NCI-H1694 treated with DMSO at 0.1 percent for 48 hours (cell line): ENCODE measurements around the gene HCK.

ENCODE experiments used
- DNase-seq: peaks from one replicate; lab custom pipeline; 2025; lab: John Stamatoyannopoulos, UW

Gene HCK

GRCh38 chr20:32059189-32059588 lies 7.1 kb downstream of the HCK start:
- DNase-seq: no peak

- DNase-seq: no peak
Measured at GRCh38 chr20:32062776-32063170, 10.7 kb downstream of the HCK start.

GRCh38 chr20:32063695-32064094 lies 11.7 kb downstream of the HCK start:
- DNase-seq: no peak

GRCh38 chr20:32064667-32065066 lies 12.6 kb downstream of the HCK start:
- DNase-seq: no peak

GRCh38 chr20:32067234-32067821 lies 15.3 kb downstream of the HCK start:
- peak; percentile 8 for DNase-seq

- DNase-seq: no peak
Measured at GRCh38 chr20:32068174-32068573, 16.1 kb downstream of the HCK start.

GRCh38 chr20:32069711-32070110 lies 17.7 kb downstream of the HCK start:
- no peak for DNase-seq

- no peak for DNase-seq
Measured at GRCh38 chr20:32070282-32070681, 18.2 kb downstream of the HCK start.

GRCh38 chr20:32070690-32071213 lies 18.7 kb downstream of the HCK start:
- DNase-seq: no peak

GRCh38 chr20:32071395-32072167 lies 19.5 kb downstream of the HCK start:
- DNase-seq: no peak

GRCh38 chr20:32072168-32072750 lies 20.2 kb downstream of the HCK start:
- DNase-seq: no peak

GRCh38 chr20:32075534-32075933 lies 23.5 kb downstream of the HCK start:
- DNase-seq: no peak

GRCh38 chr20:32077190-32077589 lies 25.1 kb downstream of the HCK start:
- no peak for DNase-seq

GRCh38 chr20:32078322-32078721 lies 26.3 kb downstream of the HCK start:
- DNase-seq: no peak

GRCh38 chr20:32078791-32079190 lies 26.7 kb downstream of the HCK start:
- no peak for DNase-seq

- DNase-seq: no peak
Measured at GRCh38 chr20:32079655-32080109, 27.6 kb downstream of the HCK start.

GRCh38 chr20:32080783-32081182 lies 28.7 kb downstream of the HCK start:
- no peak for DNase-seq

GRCh38 chr20:32083469-32083868 lies 31.4 kb downstream of the HCK start:
- no peak for DNase-seq

- no peak for DNase-seq
Measured at GRCh38 chr20:32087070-32087469, 35.0 kb downstream of the HCK start.

- no peak for DNase-seq
Measured at GRCh38 chr20:32088759-32089158, 36.7 kb downstream of the HCK start.

GRCh38 chr20:32089637-32090362 lies 37.8 kb downstream of the HCK start:
- no peak for DNase-seq

GRCh38 chr20:32091888-32092346 lies 39.9 kb downstream of the HCK start:
- DNase-seq: peak; percentile 47
